ENCODE data around the gene ST6GAL2. TPM values are rescaled to one million over a fixed set of nuclear protein-coding genes. Genes with fewer than 3 reads are reported as not detected.

Gene ST6GAL2
- total RNA-seq, 1 donor from 2014 or later: 132 TPM

GRCh38 chr2:106828119-106828518, 57.8 kb downstream of the ST6GAL2 start:
- peaks cover 73% of the 10 kb centered on the region for H3K36me3 Mint-ChIP-seq (ENCODE audit: unreplicated experiment)
- DNase-seq (ENCODE audit: extremely low spot score, unreplicated experiment): no peak
- H3K9me3 Mint-ChIP-seq (ENCODE audit: unreplicated experiment): peaks cover 6% of the 10 kb centered on the region
- no peak overlapping the region for H3K4me3 Mint-ChIP-seq (ENCODE audit: unreplicated experiment)
- peak overlapping the region; percentile 41 for H3K27ac Mint-ChIP-seq (ENCODE audit: unreplicated experiment)
- peaks cover 24% of the 10 kb centered on the region for H3K4me1 Mint-ChIP-seq (ENCODE audit: unreplicated experiment)
- TF ChIP-seq CTCF (IDR thresholded peaks at IDR 0.05): no peak
- no peaks in the 10 kb centered on the region for H3K27me3 Mint-ChIP-seq (ENCODE audit: unreplicated experiment)

GRCh38 chr2:106827158-106827557, 58.8 kb downstream of the ST6GAL2 start:
- peaks cover 16% of the 10 kb centered on the region for H3K4me1 Mint-ChIP-seq (ENCODE audit: unreplicated experiment)
- no peak for TF ChIP-seq CTCF (IDR thresholded peaks at IDR 0.05)
- H3K9me3 Mint-ChIP-seq (ENCODE audit: unreplicated experiment): peaks cover 6% of the 10 kb centered on the region
- no peaks in the 10 kb centered on the region for H3K27me3 Mint-ChIP-seq (ENCODE audit: unreplicated experiment)
- peak overlapping the region; percentile 45 for H3K27ac Mint-ChIP-seq (ENCODE audit: unreplicated experiment)
- no peak for DNase-seq (ENCODE audit: extremely low spot score, unreplicated experiment)
- peaks cover 66% of the 10 kb centered on the region for H3K36me3 Mint-ChIP-seq (ENCODE audit: unreplicated experiment)
- no peak overlapping the region for H3K4me3 Mint-ChIP-seq (ENCODE audit: unreplicated experiment)

- peaks cover 63% of the 10 kb centered on the region for H3K36me3 Mint-ChIP-seq (ENCODE audit: unreplicated experiment)
Observed at GRCh38 chr2:106825161-106825560, 60.8 kb downstream of the ST6GAL2 start.

GRCh38 chr2:106816974-106817373, 69.0 kb downstream of the ST6GAL2 start:
- Mint-ChIP-seq H3K9me3 (ENCODE audit: unreplicated experiment) (peaks cover 18% of the 10 kb centered on the region), H3K36me3 (ENCODE audit: unreplicated experiment) (peaks cover 44% of the 10 kb centered on the region), H3K27ac (ENCODE audit: unreplicated experiment) (no peak overlapping the region), H3K4me3 (ENCODE audit: unreplicated experiment) (no peak overlapping the region), H3K4me1 (ENCODE audit: unreplicated experiment) (peaks cover 35% of the 10 kb centered on the region), H3K27me3 (ENCODE audit: unreplicated experiment) (no peaks in the 10 kb centered on the region)
- no peak for TF ChIP-seq CTCF (IDR thresholded peaks at IDR 0.05)
- no peak for DNase-seq (ENCODE audit: extremely low spot score, unreplicated experiment)

More at GRCh38 chr2:106825161-106825560, 60.8 kb downstream of the ST6GAL2 start:
- Mint-ChIP-seq H3K4me3 (ENCODE audit: unreplicated experiment) (no peak overlapping the region), H3K27me3 (ENCODE audit: unreplicated experiment) (no peaks in the 10 kb centered on the region), H3K9me3 (ENCODE audit: unreplicated experiment) (peaks cover 12% of the 10 kb centered on the region), H3K27ac (ENCODE audit: unreplicated experiment) (no peak overlapping the region), H3K4me1 (ENCODE audit: unreplicated experiment) (peaks cover 16% of the 10 kb centered on the region)
- DNase-seq (ENCODE audit: extremely low spot score, unreplicated experiment): no peak
- no peak for TF ChIP-seq CTCF (IDR thresholded peaks at IDR 0.05)

- no peak for DNase-seq (ENCODE audit: extremely low spot score, unreplicated experiment)
- TF ChIP-seq CTCF (IDR thresholded peaks at IDR 0.05): no peak
- peak overlapping the region; percentile 94 for H3K27ac Mint-ChIP-seq (ENCODE audit: unreplicated experiment)
- H3K36me3 Mint-ChIP-seq (ENCODE audit: unreplicated experiment): peaks cover 33% of the 10 kb centered on the region
- no peak overlapping the region for H3K4me3 Mint-ChIP-seq (ENCODE audit: unreplicated experiment)
- H3K27me3 Mint-ChIP-seq (ENCODE audit: unreplicated experiment): no peaks in the 10 kb centered on the region
- no peaks in the 10 kb centered on the region for H3K9me3 Mint-ChIP-seq (ENCODE audit: unreplicated experiment)
- peaks cover 49% of the 10 kb centered on the region for H3K4me1 Mint-ChIP-seq (ENCODE audit: unreplicated experiment)
Observed at GRCh38 chr2:106812841-106813240, 73.1 kb downstream of the ST6GAL2 start.

Measured in osteocyte (in vitro differentiated cells).